ENCODE results near the gene ANO3. TPM values are rescaled to one million over a fixed set of nuclear protein-coding genes. Genes with fewer than 3 reads are reported as not detected.
"Not testable (repeated sequence)": the region's sequence is repeated elsewhere in the genome, so short reads cannot be mapped to it uniquely, and the experiment has no call there.

ANO3 gene
- total and polyA plus RNA-seq, 2 of the 8 experiments (the other 6 are each of a cell fraction or from before 2014, with no cell fraction given) = not detected

DNA sequence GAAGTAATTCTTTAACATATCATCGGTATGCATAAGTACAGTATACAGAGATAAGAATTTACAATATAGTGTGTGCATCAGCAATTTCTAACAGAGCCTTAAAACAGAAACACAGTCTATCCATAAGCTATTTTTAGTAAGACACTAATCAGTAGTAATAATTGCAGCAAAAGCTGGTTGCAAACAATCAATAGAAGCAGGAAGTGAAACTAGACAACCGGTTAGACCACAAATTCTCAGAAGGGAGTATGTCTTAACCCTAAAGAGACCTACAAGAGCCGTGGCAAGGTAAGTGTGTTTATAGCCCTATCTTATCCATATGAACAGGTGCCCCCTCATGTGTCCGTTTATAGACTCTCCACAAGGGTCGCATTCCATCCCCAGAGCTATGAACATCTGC lies 15.6 kb upstream of the ANO3 start:
- H2AK5ac ChIP-seq (ENCODE audit: low read depth, low read length) = not testable (repeated sequence)

More for the DNA sequence above, 15.6 kb upstream of the ANO3 start:
- H2BK12ac ChIP-seq (ENCODE audit: low read depth, low read length); H3K4me2 ChIP-seq (ENCODE audit: insufficient read depth in 1 of 2, low read depth in 2 of 2, low read length in 2 of 2); H3K79me2 ChIP-seq (ENCODE audit: control insufficient read depth in 1 of 2, insufficient read depth in 2 of 2, low read length in 2 of 2); H3K36me3 ChIP-seq (ENCODE audit: control insufficient read depth in 2 of 4, insufficient read depth in 4 of 4, low read length in 3 of 4); H4K8ac ChIP-seq (ENCODE audit: extremely low read depth, insufficient read depth, low read length); H3K23ac ChIP-seq (ENCODE audit: insufficient read length); H2BK5ac ChIP-seq (ENCODE audit: low read depth, low read length); H3K56ac ChIP-seq (replicated peaks; ENCODE audit: insufficient read length, low read depth, low read length); POLR2A ChIA-PET (ENCODE audit: partially characterized antibody); H3K9me3 ChIP-seq (ENCODE audit: insufficient read depth in 2 of 2, low read depth in 1 of 2, low read length in 1 of 2); FAIRE-seq; H3K14ac ChIP-seq (ENCODE audit: insufficient read length); H3K4me1 ChIP-seq (replicated peaks in 1 of 4; ENCODE audit: control insufficient read depth in 3 of 4, insufficient read depth in 4 of 4, low read length in 3 of 4); H3K79me1 ChIP-seq (ENCODE audit: low read depth, low read length); H3K27ac ChIP-seq (ENCODE audit: low read depth, low read length); H3K9ac ChIP-seq (replicated peaks in 1 of 4; ENCODE audit: extremely low read depth in 1 of 4, low read depth in 3 of 4, low read length in 3 of 4); H3K4ac ChIP-seq (replicated peaks; ENCODE audit: insufficient read length, low read depth, low read length); H4K5ac ChIP-seq (ENCODE audit: insufficient read length, low read depth, low read length); H4K91ac ChIP-seq (replicated peaks; ENCODE audit: insufficient read length, low read length); H2AFZ ChIP-seq (ENCODE audit: low read length); H3K18ac ChIP-seq (ENCODE audit: extremely low read depth, low read length); H2BK15ac ChIP-seq (ENCODE audit: low read length); H3K23me2 ChIP-seq (ENCODE audit: low read depth, low read length); DNase-seq (ENCODE audit: low read depth in 1 of 2, low spot score in 2 of 2); H2BK120ac ChIP-seq (replicated peaks; ENCODE audit: low read depth, low read length); H3K4me3 ChIP-seq (ENCODE audit: extremely low read depth in 1 of 4, insufficient read depth in 2 of 4, low read depth in 3 of 4, low read length in 4 of 4); H3K27me3 ChIP-seq (replicated peaks in 1 of 4; ENCODE audit: control insufficient read depth in 3 of 4, extremely low read depth in 1 of 4, insufficient read depth in 3 of 4, low read length in 3 of 4); H2BK20ac ChIP-seq (ENCODE audit: low read length); H4K20me1 ChIP-seq (replicated peaks in 1 of 2; ENCODE audit: control insufficient read depth in 1 of 2, insufficient read depth in 2 of 2, low read length in 2 of 2): not testable (repeated sequence)
- CTCF ChIA-PET (ENCODE audit: partially characterized antibody) = interaction anchor here (0.6 to 1.2 kb wide), 3 partner anchors 19 to 115 kb away, joined by 3 read pairs; no protein-coding TSS in a partner anchor
- 86% methylated on average over 5 of the region's 5 CpGs; no CpG with 5 or more reads in 1 of the 2 experiments for WGBS, 2 experiments (ENCODE audit: extremely low coverage in 1 of 2, insufficient coverage in 1 of 2, insufficient read length in 1 of 2, insufficient replicate concordance in 2 of 2, low coverage in 1 of 2, low lambda C conversion rate in 2 of 2, missing lambda C conversion rate in 1 of 2)
